ENCODE data around the gene TMEM232. TPM values are rescaled to one million over a fixed set of nuclear protein-coding genes. Genes with fewer than 3 reads are reported as not detected.

Gene TMEM232
- total RNA-seq, 1 experiment from 2014 or later, result 1.3 TPM

GRCh38 chr5:110386782-110387181 lies 339.7 kb downstream of the TMEM232 start:
- TF ChIP-seq FOXP1 (CRISPR knock-in tag; IDR thresholded peaks at IDR 0.05; ENCODE audit: borderline replicate concordance) (no peak), AFF4 (CRISPR knock-in tag; IDR thresholded peaks at IDR 0.05; ENCODE audit: borderline replicate concordance) (no peak), CTCF (IDR thresholded peaks at IDR 0.05) (no peak), TCF7 (CRISPR knock-in tag; IDR thresholded peaks at IDR 0.05; ENCODE audit: low read depth) (no peak), NFE2L1 (CRISPR knock-in tag; IDR thresholded peaks at IDR 0.05) (no peak), MAX (CRISPR knock-in tag; IDR thresholded peaks at IDR 0.05) (no peak), RELA (CRISPR knock-in tag; IDR thresholded peaks at IDR 0.05; ENCODE audit: borderline replicate concordance) (no peak), ZNF219 (CRISPR knock-in tag; IDR thresholded peaks at IDR 0.05; ENCODE audit: borderline replicate concordance) (no peak), STAT6 (CRISPR knock-in tag; conservative IDR thresholded peaks at IDR 0.05; ENCODE audit: low read depth) (no peak), EMX1 (CRISPR knock-in tag; IDR thresholded peaks at IDR 0.05) (no peak), ELF4 (CRISPR knock-in tag; IDR thresholded peaks at IDR 0.05; ENCODE audit: low read depth) (no peak), PREB (CRISPR knock-in tag; IDR thresholded peaks at IDR 0.05; ENCODE audit: borderline replicate concordance) (no peak), NR1H2 (CRISPR knock-in tag; IDR thresholded peaks at IDR 0.05) (no peak), OVOL2 (CRISPR knock-in tag; IDR thresholded peaks at IDR 0.05; ENCODE audit: borderline replicate concordance) (no peak)
- ChIA-PET POLR2A (no interaction called here), CTCF (no interaction called here)
- H3K4me3 Mint-ChIP-seq, result no peak overlapping the region
- DNase-seq (ENCODE audit: low spot score), result no peak
- H3K4me1 Mint-ChIP-seq, result peaks cover 22% of the 10 kb centered on the region
- ATAC-seq, result no peak; the same call in 1 of the 2 replicates
- no peaks in the 10 kb centered on the region for H3K36me3 Mint-ChIP-seq
- H3K27ac Mint-ChIP-seq, result no peak overlapping the region
- no peaks in the 10 kb centered on the region for H3K27me3 Mint-ChIP-seq (ENCODE audit: low read depth)
- H3K9me3 Mint-ChIP-seq, result peaks cover 5% of the 10 kb centered on the region; the same call in 1 of the 2 replicates

GRCh38 chr5:110383231-110383630 lies 343.2 kb downstream of the TMEM232 start:
- CTCF ChIA-PET, result no interaction called here

More at GRCh38 chr5:110383231-110383630, 343.2 kb downstream of the TMEM232 start:
- Mint-ChIP-seq H3K27me3 (ENCODE audit: low read depth) (no peaks in the 10 kb centered on the region), H3K36me3 (no peaks in the 10 kb centered on the region), H3K4me1 (peaks cover 19% of the 10 kb centered on the region), H3K4me3 (no peak overlapping the region), H3K9me3 (peaks cover 5% of the 10 kb centered on the region; the same call in 1 of the 2 replicates), H3K27ac (no peak overlapping the region)
- DNase-seq (ENCODE audit: low spot score), result no peak
- TF ChIP-seq ZNF671 (CRISPR knock-in tag; IDR thresholded peaks at IDR 0.05), result no peak
- no peak for TF ChIP-seq PRDM15 (CRISPR knock-in tag; IDR thresholded peaks at IDR 0.05)
- no peak for TF ChIP-seq HMGA2 (CRISPR knock-in tag; IDR thresholded peaks at IDR 0.05)
- no peak for TF ChIP-seq ZMAT4 (CRISPR knock-in tag; IDR thresholded peaks at IDR 0.05)
- TF ChIP-seq CREM (CRISPR knock-in tag; IDR thresholded peaks at IDR 0.05), result no peak
- no peak for TF ChIP-seq CDX4 (CRISPR knock-in tag; IDR thresholded peaks at IDR 0.05; ENCODE audit: borderline replicate concordance)
- POLR2A ChIA-PET, result no interaction called here
- ATAC-seq, result no peak

Measured in WTC11 (cell line).